Activated CD8-positive, alpha-beta memory T cell treated with anti-CD3 and anti-CD28 coated beads, Interleukin-2, amount 50 U/mL, for 1 hour (primary cell): ENCODE measurements around the gene NEUROG1.

Experiments used
- DNase-seq: peaks from one replicate; pipeline ENCODE4 v3.0.0-alpha.2; 2020; ENCODE audit errors: extremely low read depth

Gene NEUROG1

GRCh38 chr5:135535820-135536801 is at the start of gene NEUROG1:
NEUROG1 (minus strand) TSS chr5:135535964; CDS start chr5:135535690, 274 bp downstream.
- no peak for DNase-seq

GRCh38 chr5:135584918-135585317 is 49.2 kb upstream of the NEUROG1 start:
- DNase-seq: no peak

- no peak for DNase-seq
Measured at GRCh38 chr5:135584276-135584675, 48.5 kb upstream of the NEUROG1 start.

GRCh38 chr5:135582099-135582781 is 46.5 kb upstream of the NEUROG1 start:
- no peak for DNase-seq

DNA sequence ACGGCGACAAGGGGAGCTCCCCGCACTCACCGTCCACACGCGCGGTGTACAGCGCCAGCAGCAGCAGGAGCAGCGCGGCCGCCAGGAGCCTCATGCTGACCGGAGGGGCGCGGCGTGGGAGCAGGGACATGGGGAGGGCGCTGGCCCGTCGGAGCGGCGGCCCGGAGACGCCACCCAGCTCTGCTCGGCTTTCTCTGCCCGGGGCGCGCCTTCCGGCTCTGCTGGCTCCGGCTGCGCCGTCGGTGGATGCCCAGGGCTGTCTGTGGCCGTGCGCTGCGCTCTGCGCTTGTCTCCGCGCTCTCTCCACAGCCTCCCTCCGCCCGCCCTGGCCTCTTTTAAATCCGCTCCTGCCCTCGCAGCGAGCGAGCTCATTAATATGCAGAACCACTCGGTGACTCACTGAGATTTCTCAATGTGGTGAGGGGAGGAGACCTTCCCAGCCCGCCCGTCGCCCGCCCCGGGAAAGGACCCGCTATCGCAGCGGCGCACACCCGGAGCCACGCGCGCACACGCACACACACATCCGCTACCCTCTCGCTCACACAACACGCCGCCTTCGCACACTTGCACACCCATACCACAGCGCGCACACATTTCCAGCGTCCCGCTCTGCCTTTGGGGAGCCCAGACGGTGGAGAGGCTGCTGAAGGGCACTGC is 43.0 kb upstream of the NEUROG1 start, which contains the start of gene CXCL14:
Gene CXCL14, minus strand, starts transcription at position 307 of the 657 bp plus-strand sequence. Its CDS starts 213 bp downstream, at position 94.
- DNase-seq: no peak

- no peak for DNase-seq
Measured at GRCh38 chr5:135578305-135578684, 42.5 kb upstream of the NEUROG1 start.

GRCh38 chr5:135577421-135577820 is 41.7 kb upstream of the NEUROG1 start:
- DNase-seq: no peak

- DNase-seq: no peak
Measured at GRCh38 chr5:135576075-135576599, 40.4 kb upstream of the NEUROG1 start.

DNA sequence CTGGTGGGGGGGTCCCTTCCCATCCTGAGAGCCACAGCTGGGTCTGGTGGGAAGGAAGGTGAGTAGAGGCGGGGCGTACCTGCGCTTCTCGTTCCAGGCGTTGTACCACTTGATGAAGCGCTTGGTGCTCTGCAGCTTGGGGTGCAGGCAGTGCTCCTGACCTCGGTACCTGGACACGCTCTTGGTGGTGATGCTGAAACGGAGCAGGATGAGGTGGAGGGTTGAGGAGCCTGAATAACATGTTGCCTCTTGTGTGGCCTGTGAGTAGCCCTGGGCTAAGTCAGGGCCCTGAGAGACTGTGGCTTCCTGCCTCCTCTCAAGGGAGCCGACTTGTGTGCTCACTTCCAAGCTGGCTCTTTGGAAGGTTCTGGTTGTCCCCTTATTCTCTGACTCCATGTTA is 38.7 kb upstream of the NEUROG1 start:
- no peak for DNase-seq

DNA sequence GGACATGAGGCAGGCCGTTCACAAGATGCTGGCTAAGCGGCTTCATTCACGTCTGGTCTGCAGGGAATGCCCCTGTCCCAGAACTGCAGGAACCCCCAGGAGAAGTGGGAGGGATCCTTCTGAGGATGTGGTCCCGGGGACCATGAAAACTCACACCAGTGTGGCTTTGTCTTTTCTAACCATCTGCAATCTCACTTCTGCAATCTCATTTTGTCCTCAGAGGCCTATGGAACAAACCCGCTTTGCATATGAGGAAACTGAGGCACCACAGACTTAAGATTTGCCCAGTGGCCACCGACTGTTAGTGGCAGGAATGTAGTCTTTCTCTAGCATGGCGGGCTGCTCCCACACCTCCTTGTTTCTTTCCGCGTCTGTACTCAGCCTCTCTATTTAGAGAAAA is 36.1 kb upstream of the NEUROG1 start:
- no peak for DNase-seq

DNA sequence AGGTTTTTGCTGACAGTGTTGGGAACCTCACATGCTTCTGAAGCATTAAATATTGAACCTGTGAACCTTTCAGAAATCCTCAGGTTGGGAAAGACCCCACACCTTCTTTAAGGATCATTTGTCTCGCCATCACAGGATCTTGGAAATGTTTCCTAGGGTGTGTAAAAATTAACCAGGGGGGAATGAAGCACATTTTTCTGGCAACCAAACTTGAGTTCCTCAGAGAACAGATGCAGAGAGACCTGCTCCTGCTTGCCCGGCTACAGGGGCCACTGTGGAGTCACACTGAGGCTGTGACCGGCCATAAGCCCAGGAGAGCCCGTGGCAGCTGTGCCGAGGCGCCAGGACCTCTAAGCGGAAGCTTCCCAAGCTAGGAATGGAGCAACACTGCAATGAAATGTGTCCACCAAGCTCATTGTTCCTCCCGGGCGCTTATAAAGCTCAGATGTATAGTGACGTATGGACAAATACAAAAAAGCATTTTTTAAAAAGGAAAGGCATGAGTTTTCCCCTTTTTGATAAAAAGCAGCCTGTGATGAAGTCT is 35.4 kb upstream of the NEUROG1 start:
- no peak for DNase-seq

- DNase-seq: no peak
Measured at GRCh38 chr5:135570453-135570764, 34.6 kb upstream of the NEUROG1 start.

DNA sequence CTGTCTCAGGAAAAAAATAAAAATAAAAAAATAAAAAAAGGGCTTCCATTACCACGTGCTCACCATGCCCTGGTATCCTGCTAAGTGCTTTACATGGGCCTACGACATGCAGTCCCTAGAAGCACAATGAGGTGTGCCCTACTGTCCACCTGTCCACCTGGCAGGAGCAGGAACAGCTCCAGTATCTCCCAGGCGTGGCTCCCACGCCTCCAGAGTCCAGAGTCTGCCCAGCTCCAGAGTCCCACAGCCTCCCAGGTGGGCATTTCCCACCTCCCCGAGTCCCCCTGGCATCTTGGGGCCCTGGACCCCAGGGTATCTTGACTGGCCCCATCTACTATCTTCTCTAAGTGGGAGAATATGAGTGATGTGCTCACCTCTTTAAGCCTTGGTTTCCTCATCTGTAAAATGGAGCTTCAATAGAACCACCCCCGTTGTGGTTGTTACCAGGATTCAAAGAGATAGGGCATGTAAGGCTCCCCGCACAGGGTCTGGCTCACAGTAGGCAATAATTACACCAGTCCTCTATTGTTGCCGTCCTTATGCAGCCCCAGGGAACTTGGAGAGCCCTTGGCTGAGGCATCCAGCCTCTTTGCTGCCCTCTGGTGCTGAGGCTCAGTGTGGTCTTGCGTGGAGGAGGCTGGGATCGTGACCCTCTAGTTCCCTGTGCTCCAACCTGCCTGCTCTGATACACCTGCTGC is 34.1 kb upstream of the NEUROG1 start:
- no peak for DNase-seq

DNA sequence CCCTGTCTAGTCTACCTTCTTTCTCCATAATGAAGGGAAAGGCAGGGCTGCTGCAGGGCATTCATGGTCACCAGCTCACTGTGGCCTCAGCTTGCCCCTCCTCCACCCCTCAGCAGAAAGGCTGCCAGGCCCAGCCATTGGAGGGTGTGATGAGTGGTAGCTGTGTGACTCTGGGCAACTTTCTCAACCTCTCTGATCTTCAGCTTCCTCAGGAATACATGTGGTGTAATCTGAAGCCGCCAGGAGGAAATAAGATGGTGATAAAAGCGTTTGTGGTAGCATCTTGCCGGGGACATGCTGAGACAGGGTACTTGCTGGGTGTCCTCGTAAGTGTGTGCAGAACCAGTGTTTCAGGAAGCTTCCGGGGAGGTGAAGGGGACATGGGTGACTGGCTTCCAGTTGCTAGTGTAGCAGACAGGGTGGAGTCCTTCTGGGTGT is 33.2 kb upstream of the NEUROG1 start:
- no peak for DNase-seq

DNA sequence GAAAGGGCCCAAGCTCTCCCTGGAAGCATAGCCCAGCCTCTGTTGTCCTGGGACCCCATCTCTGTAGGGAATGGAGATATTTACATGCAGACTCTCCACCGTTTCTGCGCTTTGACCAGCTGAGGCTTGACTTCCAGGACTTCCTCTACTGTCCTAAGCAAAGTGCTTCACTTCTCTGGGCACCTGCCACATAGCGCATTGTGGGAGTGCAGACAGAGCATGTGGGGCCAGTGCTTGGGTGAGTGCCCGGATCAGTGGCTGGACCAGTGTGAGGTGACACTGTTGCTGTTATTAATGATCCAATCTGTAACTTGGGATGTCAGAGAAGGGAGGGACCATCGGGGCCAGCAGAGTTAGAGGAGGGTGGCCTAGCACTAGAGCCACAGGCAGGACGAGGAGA is 32.5 kb upstream of the NEUROG1 start:
- no peak for DNase-seq

DNA sequence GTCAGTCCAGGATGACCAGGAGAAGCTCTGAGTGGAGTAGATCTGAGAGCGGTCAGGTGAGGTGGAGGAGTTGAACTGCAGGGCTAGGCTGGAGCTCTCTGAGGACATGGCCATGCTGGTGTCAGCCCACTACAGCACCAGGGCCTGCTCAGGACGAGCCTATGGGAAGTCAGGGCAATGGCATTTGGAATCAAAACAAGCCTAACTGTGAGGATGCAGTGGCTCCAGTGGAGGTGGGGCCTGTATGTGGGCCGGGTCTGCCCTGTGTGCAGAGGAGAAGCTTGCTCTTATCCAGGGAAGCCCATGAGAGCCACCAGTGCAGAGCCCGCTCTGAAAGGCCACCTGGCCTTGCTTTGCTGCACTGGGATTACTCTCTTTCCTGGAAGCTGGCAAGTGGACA is 31.9 kb upstream of the NEUROG1 start:
- no peak for DNase-seq

DNA sequence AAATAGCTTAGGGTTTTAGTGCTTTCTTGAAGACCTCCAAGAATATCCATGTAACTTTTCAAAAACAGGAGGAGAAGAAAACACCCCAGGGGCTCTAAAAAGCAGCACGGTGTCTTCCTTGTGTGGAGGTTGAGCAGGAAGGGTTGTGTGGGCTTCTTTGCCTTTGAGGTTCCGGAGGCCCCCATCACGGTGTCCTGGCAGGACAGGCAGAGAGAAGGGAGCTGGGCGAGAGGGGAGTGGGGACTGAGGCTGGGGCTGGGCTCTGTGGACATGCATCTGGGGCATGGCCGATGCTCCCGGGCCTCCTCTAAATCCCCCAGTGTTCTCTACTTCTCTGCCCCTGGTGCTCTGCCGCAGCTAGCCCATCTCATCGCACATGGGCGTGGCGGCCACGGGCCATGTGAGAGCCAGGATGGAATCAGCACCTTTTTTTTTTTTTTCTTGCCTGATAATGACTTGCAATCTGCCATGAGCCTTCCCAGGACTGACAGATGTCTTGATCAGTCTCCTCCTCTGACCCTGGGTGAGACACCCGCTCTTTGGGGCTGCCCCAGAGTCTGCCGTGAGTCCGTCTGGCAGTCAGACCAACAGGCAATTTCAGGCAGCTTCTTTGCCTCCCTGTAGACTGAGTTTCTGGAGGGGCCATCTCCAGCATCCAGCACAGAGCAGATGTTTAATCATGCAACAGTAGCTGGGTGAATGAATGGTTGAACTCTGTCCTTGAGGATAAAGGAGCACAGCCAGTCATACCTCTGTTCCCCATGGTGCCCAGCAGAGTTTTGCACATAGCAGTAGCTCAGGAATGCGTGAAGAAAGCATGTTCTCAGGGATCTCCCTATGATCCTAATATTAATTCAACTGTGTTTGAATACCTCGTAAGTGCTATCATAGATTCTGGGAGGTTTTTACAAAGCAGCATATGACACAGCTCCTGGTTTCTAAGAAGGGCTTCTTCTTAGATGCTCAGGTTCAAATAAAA is 30.9 kb upstream of the NEUROG1 start:
- DNase-seq: no peak

DNA sequence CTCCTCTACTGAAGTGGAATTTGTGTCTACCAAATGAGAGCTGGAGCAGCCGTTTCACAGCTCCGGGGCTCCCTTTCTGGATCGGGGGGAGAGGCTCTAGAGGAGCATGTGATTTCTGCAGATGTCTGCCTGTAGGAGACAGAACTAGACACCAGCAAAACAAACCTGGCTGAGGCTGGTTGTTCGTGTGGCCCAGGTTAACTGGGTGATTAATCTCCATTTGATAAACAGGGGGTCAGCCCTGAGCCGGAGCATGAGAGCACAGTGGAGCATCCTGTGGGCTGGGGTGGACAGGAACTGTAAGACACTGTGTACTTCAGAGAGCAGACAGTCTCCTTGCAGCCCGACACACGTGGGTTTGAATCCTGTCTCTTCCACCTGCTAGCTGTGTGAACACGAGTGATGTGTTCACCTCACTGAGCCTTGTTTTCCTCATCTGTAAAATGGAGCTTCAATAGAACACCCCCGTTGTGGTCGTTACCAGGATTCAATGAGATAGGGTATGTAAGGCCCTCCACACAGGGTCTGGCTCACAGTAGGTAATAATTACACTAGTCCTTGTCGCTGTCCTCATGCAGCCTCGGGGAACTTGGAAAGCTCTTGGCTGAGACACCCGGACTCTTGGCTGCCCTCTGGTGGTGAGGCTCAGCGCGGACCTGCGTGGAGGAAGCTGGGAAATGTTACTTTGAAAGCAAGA is 30.1 kb upstream of the NEUROG1 start:
- no peak for DNase-seq

GRCh38 chr5:135565266-135565665 is 29.5 kb upstream of the NEUROG1 start:
- no peak for DNase-seq
